GM19395 (cell line): ENCODE measurements around the gene IQCK.

Experiments used
- ATAC-seq: cut with Tn5 transposase; IDR thresholded peaks from one replicate; pipeline ENCODE4 v1.9.1; 2021; ENCODE audit warnings: mild to moderate bottlenecking, moderate library complexity; ENCODE audit not compliant: unreplicated experiment

Gene IQCK

DNA sequence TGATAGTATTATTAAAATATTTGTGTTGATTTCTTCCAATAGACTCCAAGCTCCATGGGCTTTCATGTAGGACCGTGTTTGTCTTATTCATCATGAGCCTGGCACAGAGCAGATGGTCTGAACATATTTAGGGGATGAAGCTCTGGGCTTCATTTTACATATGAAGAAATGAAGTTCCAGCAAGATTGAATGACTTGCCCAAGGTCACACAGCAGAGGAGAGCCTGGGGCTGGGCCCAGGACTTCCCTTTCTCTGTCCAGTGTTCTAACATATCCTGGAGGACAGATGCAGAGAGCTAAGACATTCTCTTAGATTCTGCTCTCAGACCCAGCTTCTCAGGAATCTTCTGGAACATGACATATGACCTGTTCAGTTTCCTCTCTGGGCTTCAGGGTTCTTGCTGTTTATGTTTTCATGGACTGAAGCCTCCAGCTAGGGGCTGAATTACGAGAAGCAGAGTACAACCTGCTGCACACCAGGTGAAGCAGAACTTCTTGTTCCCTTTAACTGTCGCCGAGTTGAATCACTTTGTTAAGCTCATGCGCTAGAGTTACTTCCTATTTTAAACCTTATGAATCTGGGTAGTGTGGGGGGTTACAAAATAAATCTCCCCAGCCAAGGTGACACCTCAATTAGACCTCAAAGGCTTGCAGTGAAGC is 113.0 kb downstream of the IQCK start:
- ATAC-seq = no peak

DNA sequence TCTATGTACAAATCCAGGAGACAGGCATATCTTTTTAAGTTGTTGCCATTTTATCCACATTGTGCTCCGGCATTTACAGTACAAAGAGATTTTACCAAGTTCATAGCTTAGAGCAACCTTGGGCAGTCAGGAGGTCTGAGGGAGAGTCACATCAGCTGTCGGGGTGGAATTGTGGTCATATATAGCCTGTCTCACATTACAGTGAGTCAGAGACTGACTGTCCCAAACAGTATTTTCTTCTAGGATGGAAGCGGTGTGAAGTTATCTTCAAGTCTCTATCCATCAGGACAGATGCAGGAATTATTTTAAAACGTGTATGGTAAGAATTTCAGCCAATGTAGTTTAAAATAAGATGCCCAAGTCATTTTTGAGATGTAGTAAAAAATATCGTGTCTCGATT is 113.6 kb downstream of the IQCK start:
- ATAC-seq = no peak

DNA sequence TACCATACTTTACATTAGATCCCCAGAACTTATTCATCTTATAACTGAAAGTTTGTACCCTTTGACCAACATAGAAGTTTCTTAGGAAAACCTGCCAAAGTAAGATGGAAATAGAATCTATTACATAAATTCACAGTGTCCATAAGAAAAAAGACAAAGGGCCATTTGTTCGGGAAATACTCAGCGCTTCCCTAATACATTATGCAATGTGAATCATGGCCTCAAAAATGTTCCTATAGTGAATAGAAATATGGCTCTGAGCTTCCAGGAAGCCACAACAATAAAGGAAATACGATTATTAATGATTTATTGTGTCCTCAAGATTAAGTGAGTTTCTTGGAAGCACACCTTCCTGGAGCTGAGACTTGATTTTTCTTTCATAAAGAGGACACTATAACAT is 115.1 kb downstream of the IQCK start:
- ATAC-seq = no peak

DNA sequence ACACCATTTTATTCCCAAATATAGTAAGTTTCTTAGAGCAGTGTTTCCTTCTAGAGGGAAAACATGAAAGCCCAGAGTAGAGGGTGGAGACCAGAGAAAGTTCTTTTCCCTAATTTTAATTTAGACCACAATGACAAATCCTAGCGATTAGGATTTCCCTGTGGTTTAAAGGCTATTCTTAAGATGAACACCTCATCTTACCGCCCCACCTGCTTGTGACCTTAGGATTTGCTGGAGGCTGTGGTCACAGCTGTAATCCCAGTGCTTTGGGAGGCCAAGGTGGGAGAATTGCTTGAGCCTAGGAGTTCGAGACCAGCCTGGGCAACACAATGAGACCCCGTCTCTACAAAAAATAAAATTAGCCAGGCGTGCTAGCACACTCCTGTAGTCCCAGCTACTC is 115.5 kb downstream of the IQCK start:
- no peak for ATAC-seq

DNA sequence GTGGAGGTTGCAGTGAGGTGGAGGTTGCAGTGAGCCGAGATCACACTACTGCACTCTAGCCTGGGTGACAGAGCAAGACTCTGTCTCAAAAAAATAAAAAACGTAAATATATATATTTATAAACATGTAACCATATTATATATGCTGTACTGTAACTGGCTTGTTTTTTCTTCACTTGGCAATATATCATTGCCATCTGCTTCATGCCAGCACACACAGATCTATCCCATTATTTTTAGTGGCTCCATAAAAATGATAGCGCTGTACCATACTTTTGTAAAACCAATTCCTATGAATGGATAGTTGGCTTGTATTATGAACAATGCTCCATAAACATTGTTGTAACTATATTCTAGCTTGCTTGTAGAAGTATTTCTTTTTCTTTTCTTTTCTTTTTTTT is 117.1 kb downstream of the IQCK start:
- no peak for ATAC-seq

DNA sequence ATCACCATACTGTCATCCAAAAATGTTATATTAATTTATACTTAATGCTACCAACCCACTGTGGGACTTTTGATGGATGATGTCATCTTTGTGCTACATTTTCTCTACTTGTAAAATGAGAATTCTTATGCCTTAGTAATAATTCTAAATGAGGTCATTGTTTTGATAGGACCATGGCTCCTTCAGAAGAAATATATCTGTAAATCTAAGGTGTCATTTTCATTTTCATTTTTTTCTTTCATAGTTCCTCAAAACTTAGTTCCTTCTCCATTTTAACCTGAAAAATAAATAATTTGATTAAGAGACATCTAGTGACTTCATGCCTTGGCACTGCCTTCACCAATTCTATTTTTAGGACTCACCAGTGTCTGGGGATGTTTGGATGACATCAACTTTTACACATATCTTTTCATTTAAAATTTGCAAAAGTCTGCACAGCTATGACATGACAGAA is 117.9 kb downstream of the IQCK start:
- ATAC-seq = no peak

DNA sequence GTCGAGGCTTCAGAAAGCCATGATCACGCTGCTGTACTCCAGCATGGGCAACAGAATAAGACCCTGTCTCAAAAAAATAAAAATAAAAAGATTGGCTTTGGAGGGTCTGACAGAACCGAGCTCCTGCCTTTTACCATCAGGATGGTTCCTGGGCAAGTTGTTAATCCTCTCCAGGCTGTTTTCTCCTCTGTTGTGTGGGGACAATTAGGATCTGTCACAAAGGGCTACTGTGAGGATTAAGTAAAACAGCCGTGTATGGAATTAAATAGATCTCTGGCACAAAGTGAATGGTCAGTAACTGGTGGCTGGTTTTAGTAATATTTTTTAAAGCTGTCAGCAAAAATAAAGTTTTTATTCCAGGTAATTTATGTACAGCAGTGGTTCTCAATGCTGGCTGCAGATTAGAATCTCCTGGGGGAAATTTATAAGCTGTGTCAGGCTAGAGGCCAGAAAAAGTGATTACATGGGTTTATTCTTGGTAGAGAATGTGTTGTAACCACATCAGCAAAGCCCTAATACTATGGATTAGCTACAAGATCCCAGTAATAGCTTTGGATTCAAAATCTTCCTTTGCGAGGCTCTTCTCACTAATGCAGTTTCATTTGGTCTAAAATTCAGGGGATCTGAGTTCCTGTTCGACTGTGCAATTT is 119.4 kb downstream of the IQCK start:
- no peak for ATAC-seq

DNA sequence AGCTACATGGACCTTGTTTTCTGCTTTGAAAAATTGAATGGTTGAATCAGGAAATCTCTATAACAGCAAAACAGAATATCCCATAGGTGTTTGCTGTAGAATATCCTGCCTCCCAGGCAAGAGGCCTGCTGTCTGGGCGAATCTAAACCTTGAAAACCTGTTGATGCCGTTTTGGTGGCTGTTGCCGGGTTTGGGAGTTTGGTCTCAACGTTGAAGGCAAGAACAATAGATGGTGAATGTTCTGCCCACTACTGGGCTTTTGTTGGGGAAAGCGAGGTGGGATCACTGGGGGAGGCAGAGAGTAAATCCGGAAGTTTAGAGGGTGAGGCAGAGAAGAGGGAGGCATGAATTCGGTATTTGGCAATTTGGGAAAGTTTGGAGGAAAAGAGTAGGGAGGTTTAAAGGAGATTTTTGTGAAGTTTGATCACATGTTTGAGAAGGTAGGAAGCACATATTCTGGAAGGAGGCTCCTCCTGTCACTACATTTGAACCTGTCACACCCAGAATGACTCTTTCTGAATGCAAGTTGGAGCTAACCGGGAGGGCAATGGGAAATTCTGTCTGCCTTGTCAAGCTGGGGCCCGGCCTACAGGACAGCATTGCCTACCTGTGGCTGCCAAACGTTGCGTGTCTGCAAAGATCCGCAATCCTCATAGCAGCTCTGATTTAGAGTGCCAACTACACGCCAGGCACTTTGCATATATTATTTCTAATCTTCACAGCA is 120.1 kb downstream of the IQCK start:
- no peak for ATAC-seq

DNA sequence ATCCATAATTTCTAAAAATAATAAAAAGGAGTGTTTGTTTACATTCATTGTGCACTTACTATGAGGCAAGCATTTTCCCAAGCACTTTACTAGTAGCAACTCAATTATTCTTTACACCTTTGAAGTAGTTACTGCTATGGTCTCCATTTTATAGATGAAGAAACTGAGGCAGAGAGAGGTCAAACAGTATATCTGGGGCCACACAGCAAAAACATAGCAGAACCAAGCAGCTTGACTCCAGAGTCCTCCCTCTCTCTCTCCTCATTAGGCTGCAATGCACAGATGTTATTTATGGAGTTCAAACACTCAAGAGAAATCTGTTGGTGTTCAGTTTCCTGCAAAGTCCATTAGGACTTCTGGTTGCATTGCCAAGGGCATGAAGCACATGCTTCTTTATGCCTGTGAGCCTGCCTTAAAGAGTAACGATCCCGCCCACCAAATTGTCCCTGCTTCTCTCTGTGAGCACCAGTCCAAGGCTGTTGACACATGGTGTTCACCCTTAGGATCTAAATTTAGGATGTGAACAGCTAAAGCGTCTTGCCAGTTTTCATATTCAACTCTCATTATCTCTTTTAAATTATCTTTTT is 122.5 kb downstream of the IQCK start:
- no peak for ATAC-seq

GRCh38 chr16:19841184-19841583 is 123.1 kb downstream of the IQCK start:
- ATAC-seq = no peak

GRCh38 chr16:19842426-19843157 is 124.5 kb downstream of the IQCK start:
- ATAC-seq = no peak

DNA sequence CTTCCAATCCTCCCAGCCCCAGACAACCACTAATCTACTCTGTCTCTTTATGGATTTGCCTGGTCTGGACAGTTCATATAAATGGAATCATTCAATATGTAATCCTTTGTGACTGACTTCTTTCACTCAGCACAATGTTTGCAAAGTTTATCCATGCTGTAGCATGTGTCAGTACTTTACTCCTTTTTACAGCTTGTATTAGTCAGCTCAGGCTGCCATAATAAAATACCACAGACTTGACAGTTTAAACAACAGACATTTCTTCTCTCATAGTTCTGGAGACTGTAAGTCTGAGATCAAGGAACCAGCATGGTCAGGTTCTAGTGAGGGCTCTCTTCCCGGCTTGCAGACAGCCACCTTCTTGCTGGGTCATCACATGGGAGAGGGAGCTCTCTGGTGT is 125.3 kb downstream of the IQCK start:
- ATAC-seq = no peak

DNA sequence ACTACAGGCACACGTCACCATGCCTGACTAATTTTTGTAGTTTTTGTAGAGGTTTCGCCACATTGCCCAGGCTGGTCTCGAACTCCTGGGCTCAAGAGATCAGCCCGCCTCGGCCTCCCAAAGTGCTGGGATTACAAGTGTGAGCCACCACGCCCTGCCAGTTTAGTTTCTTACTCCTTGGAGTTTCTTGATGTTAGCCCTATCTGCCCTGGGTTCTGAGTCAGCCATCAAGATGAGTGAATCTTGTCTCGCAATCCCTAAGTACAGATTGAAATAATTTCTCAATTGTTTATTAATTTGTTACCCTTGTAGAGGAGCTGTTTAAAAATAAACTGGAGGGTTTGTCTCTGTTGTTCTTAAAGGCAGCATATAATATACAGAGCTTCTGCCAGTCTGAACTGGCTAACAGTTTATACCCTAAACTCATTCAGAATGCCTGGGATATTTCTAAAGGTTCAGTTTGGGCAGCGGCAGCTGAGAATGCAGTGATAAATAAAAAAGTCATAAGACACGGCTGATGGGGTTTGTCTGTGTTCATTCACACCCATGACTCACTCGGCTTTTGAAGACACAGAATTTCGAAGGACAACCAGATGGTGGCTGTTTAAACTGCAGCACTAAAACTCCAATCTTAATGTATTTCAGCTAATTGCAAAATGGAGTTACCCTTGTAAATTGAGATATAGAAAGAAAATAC is 127.0 kb downstream of the IQCK start:
- no peak for ATAC-seq

GRCh38 chr16:19846436-19846835 is 128.4 kb downstream of the IQCK start:
- ATAC-seq = no peak

DNA sequence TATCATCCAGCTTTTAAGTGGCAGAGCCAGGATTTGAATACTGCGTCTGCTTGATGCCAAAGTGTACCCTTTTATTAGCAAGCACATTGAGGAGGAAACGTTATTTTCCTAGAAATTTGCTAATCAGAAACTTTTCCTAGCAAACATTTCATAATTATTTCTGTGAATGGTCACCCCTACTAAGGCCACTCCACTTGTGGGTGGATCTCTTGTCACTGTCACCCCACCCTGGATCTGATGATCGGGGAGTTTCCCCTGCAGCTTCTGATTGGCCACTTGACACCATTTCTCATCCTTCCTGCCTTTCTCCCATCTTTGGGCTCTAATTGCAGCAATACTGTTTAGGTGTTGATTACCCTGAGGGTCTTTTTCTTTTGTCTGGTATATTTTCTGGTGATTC is 130.7 kb downstream of the IQCK start:
- ATAC-seq = no peak

GRCh38 chr16:19850131-19850817 is 132.2 kb downstream of the IQCK start:
- ATAC-seq = no peak

DNA sequence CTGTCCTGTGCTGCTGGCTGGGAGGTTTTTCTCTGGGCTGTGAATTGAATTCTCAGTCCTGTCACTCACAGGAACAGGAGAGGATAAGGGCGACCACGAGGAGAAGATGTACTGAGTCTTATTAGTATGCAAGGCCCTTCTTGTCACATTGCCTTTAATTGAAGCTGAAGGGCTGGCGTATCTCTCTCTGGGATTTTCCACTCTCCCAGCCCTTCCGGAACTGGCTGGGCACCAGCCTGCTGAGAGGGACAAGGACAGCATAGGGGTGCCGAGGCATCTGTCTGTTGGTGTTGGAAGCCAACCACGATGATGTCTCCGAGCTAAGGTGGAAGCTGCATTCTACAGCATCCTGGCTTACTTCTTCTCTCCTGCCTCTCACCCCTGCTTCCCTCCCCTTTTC is 133.4 kb downstream of the IQCK start:
- ATAC-seq = no peak

DNA sequence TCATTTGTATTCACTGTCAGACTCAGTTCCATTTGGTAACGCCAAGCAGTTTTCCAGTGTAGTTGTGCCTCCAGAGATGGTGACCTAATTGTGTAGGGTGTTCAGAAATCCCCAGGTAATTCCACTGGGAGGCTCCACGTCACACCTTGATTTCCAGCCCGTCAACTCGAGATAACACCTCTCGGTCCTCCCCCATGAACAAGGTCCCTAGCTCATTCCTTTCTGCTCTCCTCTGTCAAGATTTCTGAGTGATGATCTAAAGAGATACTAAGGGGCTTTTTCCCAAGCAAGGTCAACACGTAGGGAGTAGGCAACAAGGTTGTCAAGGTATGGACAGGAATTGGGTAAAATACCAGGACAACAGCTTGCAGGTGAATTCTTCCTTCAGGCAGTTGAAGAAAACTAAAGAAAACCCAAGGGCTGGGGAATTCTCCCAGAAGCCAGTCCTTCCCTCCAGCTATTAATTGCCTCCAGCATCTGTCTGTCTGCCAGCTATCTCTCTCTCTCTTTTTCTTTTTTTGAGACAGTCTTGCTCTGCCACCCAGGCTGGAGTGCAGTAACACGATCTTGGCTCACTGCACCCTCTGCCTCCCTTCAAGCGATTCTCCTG is 135.2 kb downstream of the IQCK start:
- no peak for ATAC-seq

DNA sequence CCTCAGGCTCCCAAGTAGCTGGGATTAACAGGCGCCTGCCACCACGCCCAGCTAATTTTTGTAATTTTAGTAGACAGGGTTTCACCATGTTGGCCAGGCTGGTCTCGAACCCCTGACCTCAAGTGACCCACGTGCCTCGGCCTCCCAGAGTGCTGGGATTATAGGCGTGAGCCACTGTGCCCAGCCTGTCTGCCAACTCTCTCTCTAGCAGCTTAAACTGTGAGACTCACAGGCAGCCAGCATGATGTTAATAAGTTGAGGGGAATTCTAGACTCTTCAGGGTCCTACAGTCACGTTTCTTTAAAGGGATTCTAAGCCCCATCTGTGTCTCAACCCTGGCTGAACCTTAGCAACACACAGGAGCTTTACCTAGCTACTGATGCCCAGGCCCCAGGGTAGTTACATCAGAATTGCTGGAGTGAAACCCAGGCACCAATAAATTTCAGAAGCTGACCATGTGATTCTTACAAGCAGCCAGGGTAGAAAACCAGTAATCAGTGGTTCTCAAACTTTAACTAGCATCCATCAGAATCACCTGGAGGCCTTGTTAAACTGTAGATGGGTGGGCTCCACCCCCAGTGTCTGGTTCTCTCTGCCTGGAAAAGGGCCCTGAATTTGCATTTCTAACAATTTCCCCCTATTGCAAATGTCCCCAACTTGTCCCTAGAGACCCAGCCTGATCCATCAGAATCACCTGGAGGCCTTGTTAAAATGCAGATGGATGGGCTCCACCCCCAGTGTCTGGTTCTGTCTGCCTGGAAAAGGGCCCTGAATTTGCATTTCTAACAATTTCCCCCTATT is 135.9 kb downstream of the IQCK start:
- ATAC-seq = no peak
